Measurements from ENCODE around the gene TUBA4A.

DNA sequence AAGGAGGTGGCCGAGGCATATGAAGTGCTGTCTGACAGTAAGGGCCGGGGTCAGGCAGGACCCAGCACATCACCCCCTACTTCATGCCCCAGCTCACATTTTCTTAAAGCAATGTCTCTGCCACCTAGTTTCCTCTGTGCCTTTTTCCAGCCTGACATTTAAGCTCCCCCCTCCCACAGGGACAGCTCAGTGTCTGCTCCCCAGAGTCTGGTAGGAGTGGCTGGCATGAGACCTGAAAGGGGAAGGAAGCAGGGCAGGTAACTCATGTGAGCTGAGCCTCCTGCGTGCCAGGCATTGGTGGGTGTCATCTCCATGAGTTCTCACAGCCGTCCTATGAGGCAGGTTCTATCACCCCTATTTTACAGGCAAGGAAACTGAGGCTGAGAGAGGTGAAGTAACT, 26.9 kb upstream of the TUBA4A start:
- no peak for TF ChIP-seq POLR2A (IDR thresholded peaks at IDR 0.05)
- TF ChIP-seq, protein P1, sequence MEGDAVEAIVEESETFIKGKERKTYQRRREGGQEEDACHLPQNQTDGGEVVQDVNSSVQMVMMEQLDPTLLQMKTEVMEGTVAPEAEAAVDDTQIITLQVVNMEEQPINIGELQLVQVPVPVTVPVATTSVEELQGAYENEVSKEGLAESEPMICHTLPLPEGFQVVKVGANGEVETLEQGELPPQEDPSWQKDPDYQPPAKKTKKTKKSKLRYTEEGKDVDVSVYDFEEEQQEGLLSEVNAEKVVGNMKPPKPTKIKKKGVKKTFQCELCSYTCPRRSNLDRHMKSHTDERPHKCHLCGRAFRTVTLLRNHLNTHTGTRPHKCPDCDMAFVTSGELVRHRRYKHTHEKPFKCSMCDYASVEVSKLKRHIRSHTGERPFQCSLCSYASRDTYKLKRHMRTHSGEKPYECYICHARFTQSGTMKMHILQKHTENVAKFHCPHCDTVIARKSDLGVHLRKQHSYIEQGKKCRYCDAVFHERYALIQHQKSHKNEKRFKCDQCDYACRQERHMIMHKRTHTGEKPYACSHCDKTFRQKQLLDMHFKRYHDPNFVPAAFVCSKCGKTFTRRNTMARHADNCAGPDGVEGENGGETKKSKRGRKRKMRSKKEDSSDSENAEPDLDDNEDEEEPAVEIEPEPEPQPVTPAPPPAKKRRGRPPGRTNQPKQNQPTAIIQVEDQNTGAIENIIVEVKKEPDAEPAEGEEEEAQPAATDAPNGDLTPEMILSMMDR (IDR thresholded peaks at IDR 0.05) = no peak
